Stimulated activated CD4-positive, alpha-beta T cell treated with anti-CD3 and anti-CD28 coated beads, Interleukin-1b, Interleukin-23, amount 100 ng/mL, for 1 hour (primary cell): ENCODE data around the gene KCTD3.

ENCODE experiments used
- DNase-seq, 2 donors: peaks; one replicate each; pipeline ENCODE4 v3.0.0-alpha.2; 2020; ENCODE audit warnings: low read depth in 2 of 2

KCTD3 gene

DNA sequence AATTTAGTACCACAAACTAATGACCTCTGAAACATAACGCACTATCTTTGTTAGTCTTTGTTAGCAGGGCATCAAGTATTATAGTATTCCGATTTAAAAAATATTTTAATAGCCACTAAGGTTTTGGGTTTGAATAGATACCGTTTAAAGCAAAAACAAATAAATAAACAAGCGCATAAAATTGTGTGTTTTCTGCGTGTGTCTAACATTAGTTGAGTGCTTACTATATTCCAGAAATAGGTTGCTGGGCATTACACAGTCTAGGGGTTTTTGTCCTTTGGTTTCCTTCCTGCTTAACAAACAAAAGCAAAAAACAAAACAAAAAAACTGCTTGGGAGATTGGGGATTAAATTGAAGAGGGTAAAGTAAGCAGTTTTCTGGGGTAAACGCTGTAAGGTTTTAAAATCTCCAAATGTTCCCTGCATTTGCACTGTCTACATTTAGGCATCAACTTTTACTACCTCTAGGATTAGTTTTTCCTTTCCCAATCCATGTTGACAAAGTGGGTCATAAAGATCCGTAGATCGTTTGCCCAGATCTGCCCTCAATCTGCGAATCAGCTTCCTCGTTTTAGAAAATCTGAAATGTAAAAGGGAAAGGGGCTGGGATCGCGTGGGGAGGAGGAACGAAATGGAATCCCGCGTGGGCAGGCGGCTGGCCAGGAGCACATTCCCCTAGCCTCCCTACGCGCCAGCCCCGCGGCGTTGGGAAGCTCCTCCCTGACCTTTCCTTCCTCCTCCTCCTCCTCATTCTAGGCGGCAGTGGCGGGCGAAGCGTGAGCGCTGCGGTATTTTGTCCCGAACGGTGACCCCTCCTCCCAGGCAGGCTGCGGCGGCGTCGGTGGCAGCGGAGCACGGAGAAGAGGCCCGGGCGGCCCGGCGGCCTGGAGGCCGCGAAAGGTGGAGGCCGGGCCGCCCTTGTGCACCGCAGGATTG lies at the start of gene KCTD3:
TSS of gene KCTD3 (plus strand) at position 749 of the 935 bp plus-strand sequence. CDS start 382 bp downstream, outside the sequence.
- peak in 1 of 2 donors; percentile 6 for DNase-seq

DNA sequence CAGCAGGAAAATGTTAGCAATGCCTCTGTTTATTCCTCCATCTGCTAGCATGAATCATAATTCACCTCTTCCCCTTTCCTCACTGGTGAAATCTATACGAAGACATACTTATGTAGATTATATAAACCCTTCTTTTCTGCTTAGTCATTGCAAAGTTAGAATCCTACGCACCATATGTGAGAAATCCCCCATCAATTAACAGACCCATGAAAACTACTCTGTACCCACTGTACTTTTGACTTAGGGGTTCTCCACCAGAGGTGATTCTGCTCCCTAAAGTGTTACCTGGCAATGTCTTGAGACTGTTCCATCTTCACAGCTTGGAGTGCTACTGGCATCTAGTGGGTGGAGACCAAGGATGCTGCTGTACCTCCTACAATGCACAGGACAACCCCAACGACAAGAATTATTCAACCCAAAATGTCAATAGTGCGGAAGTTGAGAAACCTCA lies 49.6 kb upstream of the KCTD3 start:
- no peak for DNase-seq

DNA sequence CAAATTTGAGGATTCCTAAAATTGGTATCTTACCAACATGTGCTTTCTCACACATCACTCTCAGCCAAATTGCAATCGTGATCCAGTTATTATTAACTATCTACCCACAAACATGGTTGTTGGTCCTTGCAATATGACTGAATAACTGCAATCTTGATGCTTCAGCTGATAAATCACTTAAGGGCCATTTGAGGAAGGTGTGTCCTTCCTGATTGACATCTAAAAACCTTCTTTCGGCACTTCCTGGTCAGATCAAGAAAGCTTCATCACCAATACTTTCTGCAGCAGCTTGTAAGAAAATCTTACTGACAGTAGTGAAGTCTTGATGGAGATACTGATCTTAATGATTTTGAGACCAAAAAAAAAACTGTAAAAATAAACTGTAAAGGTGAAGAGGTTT lies 48.5 kb upstream of the KCTD3 start:
- DNase-seq, result no peak

DNA sequence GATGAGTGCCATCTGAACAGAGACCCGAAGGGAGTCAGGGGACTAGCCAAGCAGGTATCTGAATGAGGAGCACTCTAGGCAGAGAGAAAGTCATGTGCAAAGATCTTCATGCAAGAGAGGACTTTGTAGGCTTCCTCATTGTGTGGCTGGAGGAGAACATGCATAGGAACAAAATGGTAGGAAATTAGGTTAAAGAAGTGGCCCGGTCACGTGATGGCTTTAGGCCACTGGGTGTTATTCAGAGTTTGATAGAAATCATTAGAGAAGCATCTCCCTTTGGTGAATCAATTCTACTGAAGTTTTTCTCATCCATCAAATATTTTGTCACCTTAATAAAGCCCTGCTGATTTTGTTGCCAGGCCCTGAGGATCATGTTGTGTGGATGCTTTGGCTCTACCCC lies 45.8 kb upstream of the KCTD3 start:
- DNase-seq, result no peak

DNA sequence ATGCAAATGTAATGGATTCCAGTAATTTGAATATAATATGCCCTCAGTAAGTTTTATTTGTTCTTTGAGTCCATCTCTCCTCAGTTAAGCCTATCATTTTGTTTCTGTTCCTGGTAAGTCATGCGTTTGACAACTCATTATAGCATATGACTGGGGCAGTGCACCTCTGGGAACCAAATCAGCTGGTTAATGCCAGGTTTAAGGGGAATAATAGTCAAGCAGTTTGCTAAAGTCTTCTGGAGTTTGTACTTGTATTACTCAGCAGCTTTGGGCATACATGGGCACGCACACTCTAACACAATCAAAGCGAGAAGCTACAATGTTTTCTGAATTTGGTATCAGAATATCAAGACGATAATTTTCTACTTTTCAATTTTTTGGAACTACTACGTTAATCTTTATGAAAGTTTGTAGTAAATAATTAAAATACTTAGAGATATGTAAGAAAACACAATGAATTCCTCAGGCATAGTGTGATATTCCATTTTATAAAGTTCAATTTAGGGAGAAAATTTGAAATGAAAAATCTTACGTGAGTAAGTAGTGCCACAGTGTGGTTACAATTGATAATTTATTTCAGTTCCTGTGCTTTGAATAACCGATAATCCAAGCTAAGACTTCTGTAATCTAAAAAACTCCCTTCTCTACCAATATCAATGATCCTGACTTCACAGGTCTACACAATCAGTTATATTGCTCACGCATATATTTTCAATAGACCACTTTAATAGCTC lies 43.8 kb upstream of the KCTD3 start:
- DNase-seq, result no peak

DNA sequence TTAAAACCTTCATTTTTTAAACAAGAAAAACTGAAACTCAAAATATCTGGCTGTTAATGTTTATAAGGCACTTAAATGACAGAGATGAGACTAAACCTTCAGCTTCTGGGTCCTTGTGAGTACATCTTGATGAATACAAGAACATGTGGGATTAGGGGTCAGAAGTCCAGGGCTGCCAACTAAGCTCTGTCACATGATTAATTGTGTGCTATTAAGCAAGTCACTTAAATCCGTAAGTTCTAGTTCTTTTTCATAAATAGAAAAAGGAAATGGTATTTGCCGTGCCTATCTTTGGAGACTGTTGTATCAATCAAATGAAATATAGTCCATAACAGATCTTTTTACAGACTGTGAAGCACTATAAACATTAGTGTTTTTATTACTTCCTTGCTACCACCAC lies 43.2 kb upstream of the KCTD3 start:
- no peak for DNase-seq

DNA sequence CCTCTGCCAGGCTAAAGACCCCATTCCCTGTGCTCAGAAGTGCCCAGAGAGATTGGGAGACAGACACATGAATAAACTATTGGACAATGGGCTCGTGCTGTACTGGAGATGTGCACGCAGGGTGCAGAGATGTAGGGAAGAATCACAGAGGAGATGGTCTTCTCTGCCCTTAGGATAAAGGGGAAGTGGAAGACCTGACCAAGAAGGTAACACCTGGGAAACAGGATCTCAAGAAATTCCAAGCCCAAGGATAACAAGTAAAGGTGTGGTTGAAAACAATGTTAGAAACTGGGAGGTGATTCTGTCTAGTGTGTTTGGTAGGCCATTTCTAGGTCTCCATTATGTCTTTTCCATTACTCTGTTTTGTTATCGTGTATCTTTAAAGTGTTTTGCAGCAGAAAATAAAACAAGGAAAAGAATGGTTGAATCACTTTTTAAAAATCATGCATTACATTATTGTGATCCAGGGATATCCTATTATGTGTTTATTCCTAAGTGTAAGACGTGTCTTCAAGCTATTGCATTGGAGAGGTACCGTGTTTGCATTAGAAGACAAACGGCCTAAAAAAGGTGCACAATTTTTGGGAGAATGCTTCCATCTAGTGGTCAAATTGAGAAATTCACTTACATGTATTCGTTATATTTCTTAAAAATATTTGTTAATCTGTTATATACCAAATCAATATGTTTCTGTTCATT lies 40.8 kb upstream of the KCTD3 start:
- DNase-seq, result no peak

DNA sequence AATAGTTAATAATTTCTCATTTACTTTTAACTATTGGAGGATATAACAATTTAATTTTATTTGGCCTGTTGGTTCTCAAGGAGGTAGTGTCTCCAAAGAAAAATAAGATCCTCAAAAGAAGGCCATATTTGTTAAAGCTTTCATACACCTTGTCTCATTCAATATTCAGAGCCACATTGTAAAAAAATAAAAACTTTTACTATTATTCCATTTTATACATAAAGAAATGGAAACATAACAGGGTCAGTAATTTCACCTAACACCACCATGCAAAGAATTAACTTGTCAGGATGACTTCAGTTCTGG lies 40.3 kb upstream of the KCTD3 start:
- DNase-seq, result no peak

DNA sequence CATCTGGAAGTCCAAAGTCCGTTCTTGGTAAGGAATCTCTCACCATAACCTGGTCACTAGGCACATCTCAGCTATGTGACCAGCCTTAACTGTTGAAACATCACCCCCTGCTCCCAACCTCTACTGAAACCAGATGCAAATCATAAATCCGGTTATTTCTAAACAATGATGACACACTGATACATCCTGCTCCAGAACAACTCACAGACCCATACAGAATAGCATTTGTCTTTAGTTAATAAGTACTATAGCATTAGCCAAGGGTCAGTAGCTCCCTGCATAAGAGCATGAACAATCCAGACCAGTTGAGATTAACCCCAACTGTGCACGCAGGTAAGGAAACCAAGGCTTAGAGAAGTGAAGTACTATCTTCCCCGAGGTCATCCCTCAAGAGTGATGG lies 38.0 kb upstream of the KCTD3 start:
- no peak for DNase-seq

DNA sequence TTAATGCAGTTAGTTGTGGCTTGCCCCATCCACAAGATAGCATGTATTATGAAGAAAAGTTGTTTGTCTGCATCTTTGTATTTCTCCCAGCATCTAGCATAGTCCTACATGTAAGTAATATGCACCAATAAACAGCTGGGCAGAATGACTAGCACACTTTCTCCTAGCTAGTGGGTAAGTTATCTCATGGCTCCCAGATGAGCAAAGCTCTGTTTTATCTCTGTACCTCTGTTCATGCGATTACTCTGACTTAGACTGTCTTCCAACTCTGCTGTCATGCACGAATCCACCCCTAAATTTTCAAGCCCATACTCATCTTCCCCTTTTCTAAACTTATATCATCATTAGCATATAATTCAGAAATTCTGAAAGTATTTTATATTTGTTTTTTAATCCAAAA lies 37.5 kb upstream of the KCTD3 start:
- no peak for DNase-seq

DNA sequence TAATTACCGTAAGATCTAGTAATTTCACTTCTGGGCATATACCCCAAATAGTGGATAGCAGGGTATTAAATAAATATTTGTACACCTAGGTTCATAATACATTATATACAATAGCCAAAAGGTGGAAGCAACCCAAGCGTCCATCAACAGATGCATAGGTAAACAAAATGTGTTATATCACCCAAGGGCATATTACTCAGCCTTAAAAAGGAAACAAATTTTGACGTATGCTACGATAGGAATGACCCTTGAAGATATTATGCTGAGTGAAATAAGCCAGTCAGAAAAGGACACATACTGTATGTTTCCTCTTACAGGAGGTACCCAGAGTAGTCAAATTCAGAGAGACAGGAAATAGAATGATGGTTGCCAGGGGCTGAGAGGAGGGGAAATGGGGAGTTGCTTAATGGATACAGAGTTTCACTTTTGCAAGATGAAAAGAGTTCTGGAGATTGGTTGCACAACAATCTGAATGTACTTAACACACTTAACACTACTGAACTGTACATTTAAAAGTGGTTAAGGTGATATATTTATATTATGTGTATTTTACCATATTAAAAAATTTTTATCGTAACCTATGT lies 36.6 kb upstream of the KCTD3 start:
- no peak for DNase-seq

DNA sequence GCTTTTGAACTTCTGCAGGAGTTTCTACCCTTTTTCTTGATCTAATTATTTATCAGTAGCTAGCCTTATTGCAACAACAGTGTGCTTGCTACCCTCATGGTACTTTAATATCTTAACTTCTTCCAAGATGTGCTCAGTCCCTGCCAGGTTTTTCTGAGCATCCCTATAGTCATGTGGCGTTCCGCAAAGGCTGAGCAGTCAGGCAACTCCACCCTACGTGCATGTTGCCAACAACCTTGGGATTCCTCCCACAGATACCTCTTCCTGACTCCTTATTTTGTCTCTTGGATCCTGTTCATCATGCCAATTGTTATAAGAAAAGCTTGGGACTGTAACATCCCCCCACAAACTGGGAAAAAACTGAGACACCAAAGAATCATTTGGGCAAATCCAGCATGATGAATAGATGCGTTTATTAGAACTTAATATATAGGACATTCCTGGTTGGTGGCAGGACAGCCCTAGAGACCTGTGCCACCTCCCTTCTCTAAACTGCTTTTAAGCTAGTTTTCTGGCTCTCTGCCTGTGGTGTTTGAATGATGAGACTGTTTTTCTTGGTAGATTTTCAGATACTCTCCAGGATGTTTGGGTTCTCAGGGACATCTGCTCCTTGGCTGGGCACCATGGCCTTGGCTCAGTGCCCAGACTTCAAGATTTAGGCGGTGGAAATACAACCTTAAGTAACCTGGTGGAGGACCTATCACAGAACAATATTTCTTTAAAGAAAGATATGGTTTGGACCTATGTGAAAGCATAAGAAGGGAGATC lies 27.1 kb upstream of the KCTD3 start:
- no peak for DNase-seq

DNA sequence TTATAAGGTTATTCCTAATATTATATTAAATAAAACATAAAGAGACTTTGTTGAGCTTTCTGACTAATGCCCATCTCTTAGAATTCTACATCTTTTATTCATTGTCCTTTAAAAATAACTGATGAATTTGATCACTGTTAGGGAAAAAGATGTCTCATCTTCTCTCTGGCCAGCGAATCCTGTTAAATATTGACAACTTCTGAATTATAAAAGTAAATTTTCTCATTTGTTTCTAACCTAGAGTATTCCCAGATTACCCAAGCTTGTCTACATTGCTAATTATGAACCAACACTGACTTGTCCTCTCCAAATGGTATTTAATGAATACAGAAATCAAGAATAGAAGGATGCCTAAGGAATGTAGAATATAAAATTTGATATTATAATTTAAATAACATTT lies 24.8 kb upstream of the KCTD3 start:
- no peak for DNase-seq

DNA sequence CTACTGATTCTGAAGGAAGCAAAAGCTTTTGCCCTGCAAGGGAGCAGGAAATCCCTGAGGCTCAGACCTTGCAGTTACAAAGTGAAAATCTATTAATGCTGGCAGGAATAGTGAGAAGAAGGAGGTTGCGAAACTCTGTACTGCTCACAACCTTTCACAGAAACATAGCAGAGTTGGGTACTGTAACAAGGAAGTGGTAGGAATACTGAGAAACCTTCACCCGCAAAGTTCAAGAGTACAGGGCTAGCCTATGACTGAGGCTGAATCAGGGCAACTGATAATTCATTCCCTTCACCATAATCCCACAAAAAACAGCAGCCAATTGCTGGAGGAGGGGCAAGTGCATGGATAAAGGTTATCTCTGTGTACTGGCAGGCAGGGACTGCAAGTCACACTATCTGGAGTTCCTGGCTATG lies 23.9 kb upstream of the KCTD3 start:
- no peak for DNase-seq

DNA sequence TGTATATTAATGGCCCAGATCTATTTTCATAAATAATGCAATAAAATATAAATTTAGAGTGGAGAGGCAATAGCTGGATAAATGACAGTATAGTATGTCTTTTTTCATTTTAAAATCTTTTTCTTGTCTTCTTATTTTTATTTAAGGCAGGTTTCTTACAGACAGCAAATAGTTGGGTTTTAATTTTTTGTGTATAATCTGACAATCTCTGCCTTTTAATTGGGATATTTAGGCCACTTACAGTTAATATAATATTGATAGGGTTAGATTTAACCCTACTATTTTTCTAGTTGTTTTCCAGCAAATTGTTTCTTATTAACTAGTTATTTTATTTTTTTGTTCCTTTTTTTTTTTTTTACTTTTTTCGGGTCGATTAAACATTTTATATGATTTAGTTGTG lies 23.3 kb upstream of the KCTD3 start:
- no peak for DNase-seq

DNA sequence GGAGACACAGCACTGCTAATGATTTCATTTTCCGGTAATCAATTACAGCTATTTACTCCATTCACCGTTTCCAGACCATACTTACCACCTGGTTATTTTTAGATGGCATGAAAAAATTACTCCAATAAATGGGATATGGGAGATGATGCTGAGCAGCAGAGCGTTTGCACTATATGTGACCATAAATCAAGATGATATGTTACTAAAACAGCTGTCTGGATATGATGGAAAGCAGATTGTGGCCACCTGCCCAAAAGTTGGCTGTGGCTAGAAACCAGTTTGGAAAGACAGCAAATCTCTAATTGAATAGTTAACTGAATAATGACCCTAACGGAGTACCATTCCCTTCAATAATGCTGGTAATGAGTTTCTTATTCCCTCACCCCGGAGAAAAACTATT lies 22.5 kb upstream of the KCTD3 start:
- DNase-seq, result no peak

DNA sequence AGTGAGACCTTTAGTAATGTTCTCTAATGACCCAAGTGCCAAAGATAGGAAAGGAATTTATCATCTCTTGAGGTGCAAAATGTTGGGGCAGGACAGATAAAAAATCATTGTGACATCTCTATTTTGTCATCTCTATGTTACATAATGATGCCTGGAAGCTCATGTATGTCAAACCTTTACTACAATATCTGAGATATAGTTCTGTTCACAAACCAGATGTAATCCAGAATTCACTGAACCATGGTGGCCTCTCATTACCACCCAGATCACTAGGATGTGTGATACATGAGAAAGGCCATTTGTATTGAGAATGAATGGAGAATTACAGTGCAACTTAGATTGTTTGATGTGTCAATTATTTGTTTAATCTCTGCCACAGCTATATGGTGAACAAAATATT lies 22.0 kb upstream of the KCTD3 start:
- DNase-seq, result no peak

DNA sequence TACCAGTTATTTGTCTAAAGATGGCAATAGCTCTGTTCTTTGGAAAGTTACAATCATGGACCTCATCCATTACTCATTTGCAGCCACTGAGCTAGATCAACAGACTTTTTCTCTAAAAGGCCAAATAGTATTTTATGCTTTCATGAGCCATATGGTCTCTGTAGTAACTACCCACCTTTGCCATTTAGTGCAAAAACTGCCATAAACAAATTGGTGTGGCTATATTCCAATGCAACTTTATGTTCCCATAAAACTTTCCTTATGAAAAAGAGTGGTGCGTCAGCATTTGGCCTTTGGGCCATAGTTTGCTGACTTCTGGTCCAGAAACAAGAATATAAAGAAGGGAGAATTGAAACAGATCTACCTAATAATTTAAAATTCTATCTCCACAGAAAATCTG lies 20.1 kb upstream of the KCTD3 start:
- no peak for DNase-seq

DNA sequence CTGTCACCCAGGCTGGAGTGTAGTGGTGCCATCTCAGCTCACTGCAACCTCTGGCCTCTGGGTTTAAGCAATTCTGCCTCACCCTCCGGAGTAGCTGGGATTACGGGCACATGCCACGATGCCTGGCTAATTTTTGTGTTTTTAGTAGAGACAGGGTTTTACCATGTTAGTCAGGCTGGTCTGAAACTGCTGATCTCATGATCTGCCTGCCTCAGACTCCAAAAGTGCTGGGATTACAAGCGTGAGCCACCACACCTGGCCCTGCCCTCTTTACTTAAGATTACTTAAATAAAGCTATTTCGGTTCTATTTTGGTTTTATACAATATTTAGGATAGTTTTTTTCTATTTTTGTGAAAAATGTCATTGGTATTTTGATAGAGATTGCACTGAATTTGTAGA lies 15.3 kb upstream of the KCTD3 start:
- DNase-seq, result no peak

DNA sequence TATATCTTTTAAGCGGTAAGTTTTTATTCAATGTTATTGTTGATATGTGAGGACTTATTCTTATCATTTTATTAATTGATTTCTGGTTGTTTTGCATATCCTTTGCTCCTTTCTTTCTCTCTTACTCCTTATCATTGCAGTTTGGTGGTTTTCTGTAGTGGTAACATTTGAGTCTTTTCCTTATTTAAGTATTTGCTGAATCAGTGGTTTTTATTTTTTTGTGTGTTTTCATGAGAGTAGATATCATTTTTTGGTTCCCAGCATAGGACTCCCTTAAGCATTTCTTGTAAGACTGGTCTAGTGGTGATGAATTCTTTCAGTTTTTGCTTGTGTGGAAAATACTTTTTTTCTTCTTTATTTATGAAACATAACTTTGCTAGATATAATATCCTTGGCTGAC lies 12.2 kb upstream of the KCTD3 start:
- no peak for DNase-seq

DNA sequence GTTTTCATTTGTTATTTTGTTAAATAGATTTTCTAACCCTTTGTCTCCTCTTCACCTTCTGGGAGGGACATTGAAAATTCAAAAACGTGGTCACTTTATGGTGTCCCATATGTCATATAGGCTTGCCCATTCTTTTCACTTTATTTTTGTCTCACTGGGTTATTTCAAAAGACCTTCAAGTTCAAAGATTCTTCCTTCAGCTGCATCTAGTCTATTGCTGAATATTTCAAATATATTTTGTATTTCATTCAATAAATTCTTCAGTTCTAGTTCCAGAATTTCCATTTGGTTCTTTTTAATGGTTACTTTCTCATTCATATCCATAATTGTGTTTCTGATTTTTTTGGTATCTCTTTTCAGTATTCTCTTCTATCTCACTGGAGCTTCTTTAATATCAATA lies 11.6 kb upstream of the KCTD3 start:
- DNase-seq, result no peak
